ENCODE results near the gene FAM53A. TPM values are rescaled to one million over a fixed set of nuclear protein-coding genes. Genes with fewer than 3 reads are reported as not detected.

The FAM53A gene
- total RNA-seq, 4 donors from 2014 or later = 0.22 to 2.5 (median 0.47) TPM

- intact Hi-C loops (cut with DNase I) = no loop called here
- 88 to 91% methylated on average over 5 to 7 of the region's 7 CpGs for WGBS, 2 donors
- Histone ChIP-seq H3K27ac (no peak overlapping the region), H3K36me3 (no peaks in the 10 kb centered on the region), H3K27me3 (no peaks in the 10 kb centered on the region), H3K4me3 (no peak overlapping the region), H3K4me1 (peaks cover 0 to 14% (median 8%) of the 10 kb centered on the region in 3 donors), H3K9me3 (no peaks in the 10 kb centered on the region)
- no peak for DNase-seq
- no peak for TF ChIP-seq CTCF (IDR thresholded peaks at IDR 0.05)
- no peak for TF ChIP-seq POLR2A (IDR thresholded peaks at IDR 0.05)
Observed at GRCh38 chr4:1646690-1647089, 37.4 kb downstream of the FAM53A start.

- DNase-seq = no peak
- Histone ChIP-seq H3K4me3 (peak overlapping the region in 1 of 4 donors; percentile 5), H3K27me3 (no peaks in the 10 kb centered on the region), H3K9me3 (no peaks in the 10 kb centered on the region), H3K36me3 (no peaks in the 10 kb centered on the region), H3K4me1 (peaks cover 0 to 14% (median 8%) of the 10 kb centered on the region in 3 donors), H3K27ac (no peak overlapping the region)
- intact Hi-C loops (cut with DNase I) = no loop called here
- 27 to 49% methylated on average over 7 to 8 of the region's 21 CpGs for WGBS, 2 donors
- no peak for TF ChIP-seq POLR2A (IDR thresholded peaks at IDR 0.05)
- no peak for TF ChIP-seq CTCF (IDR thresholded peaks at IDR 0.05)
Observed at GRCh38 chr4:1644891-1645657, 39.0 kb downstream of the FAM53A start.

DNA sequence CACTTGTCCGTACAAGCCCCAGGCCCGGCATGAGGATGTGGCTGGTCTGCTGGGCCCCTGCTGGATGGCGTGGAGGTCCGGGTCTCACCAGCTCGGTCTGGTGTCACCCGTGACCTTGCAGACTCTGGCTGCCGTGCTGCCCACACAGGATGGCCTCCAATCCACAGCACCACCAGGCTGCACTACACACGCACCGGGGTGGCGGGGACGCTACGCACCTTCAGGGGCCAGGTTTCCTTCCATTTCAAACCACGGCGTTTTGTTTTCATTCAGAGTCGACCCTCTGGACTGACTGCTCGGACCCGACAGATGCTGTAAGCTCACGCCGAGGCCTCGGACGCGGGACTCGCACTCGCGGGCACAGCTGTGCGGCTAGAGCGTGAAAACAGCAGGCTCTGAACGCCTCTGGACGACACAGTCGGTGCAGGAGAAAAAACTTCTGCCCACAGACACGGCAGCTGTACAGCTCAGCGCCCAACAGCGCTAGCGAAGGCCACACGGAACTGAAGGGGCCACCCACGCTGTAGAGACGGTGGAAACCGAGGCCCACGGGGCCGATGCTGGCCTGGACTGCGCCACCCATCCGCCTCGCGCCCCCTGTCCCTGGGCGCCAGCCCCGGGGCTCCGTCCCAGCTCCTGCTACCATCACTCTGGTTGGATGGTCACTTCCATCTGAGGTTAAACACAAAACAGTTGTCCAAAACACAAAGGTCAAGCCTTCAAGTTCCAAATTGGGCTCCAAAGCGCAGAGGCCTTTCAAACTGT is 40.0 kb downstream of the FAM53A start:
- intact Hi-C loops (cut with DNase I) = no loop called here
- Histone ChIP-seq H3K9me3 (no peaks in the 10 kb centered on the region), H3K4me3 (no peak overlapping the region), H3K27ac (no peak overlapping the region), H3K27me3 (no peaks in the 10 kb centered on the region), H3K36me3 (no peaks in the 10 kb centered on the region), H3K4me1 (peaks cover 0 to 14% (median 8%) of the 10 kb centered on the region in 3 donors)
- no peak for TF ChIP-seq CTCF (IDR thresholded peaks at IDR 0.05)
- no peak for TF ChIP-seq POLR2A (IDR thresholded peaks at IDR 0.05)
- no peak for DNase-seq
- 89 to 94% methylated on average over 6 to 13 of the region's 48 CpGs for WGBS, 2 donors

GRCh38 chr4:1642196-1642951 is 41.7 kb downstream of the FAM53A start:
- Histone ChIP-seq H3K4me3 (no peak overlapping the region), H3K27me3 (no peaks in the 10 kb centered on the region), H3K27ac (no peak overlapping the region), H3K36me3 (no peaks in the 10 kb centered on the region), H3K9me3 (no peaks in the 10 kb centered on the region), H3K4me1 (peaks cover 0 to 14% (median 8%) of the 10 kb centered on the region in 3 donors)
- intact Hi-C loops (cut with DNase I) = no loop called here
- TF ChIP-seq CTCF (IDR thresholded peaks at IDR 0.05) (no peak), POLR2A (IDR thresholded peaks at IDR 0.05) (no peak)
- DNase-seq = no peak
- 81 to 96% methylated on average over 9 to 10 of the region's 28 CpGs for WGBS, 2 donors
